ENCODE results near the gene NPW. TPM values are rescaled to one million over a fixed set of nuclear protein-coding genes. Genes with fewer than 3 reads are reported as not detected.

NPW gene
- total RNA-seq, 1 experiment from 2014 or later: 7.1 TPM

- H3K4me1 Mint-ChIP-seq: peaks cover 10 to 13% of the 10 kb centered on the region in 2 experiments
- no peak overlapping the region for H3T11ph ChIP-seq (ENCODE audit: low read length)
- no peak overlapping the region for H4K8ac ChIP-seq (replicated peaks; ENCODE audit: insufficient read length, low read depth, low read length)
- H3K79me1 ChIP-seq (ENCODE audit: insufficient read depth, low read depth, low read length, poor library complexity, severe bottlenecking): no peaks in the 10 kb centered on the region
- no peak overlapping the region for H2BK5ac ChIP-seq (ENCODE audit: insufficient read length, low read length)
- no peak overlapping the region for H2BK15ac ChIP-seq (ENCODE audit: low read depth, low read length)
- no peak overlapping the region for H2BK20ac ChIP-seq (ENCODE audit: low read depth, low read length, poor library complexity, severe bottlenecking)
- H3K27me3 Mint-ChIP-seq (ENCODE audit: low read depth): peaks cover 32% of the 10 kb centered on the region
- no peaks in the 10 kb centered on the region; a peak in 1 of 5 replicates for H3K9me3 Mint-ChIP-seq
- no peak overlapping the region for H2AFZ ChIP-seq (ENCODE audit: low read length)
- peak overlapping the region in 1 of 2 experiments; percentile 84; a peak in 3 of 5 replicates for H3K4me3 Mint-ChIP-seq
- no peak overlapping the region for H2BK12ac ChIP-seq (ENCODE audit: insufficient read length, low read depth, low read length)
- no peak overlapping the region for H2AK5ac ChIP-seq (ENCODE audit: insufficient read length, low read length)
- H3K36me3 Mint-ChIP-seq (ENCODE audit: insufficient read depth in 1 of 3, low read depth in 3 of 3): no peaks in the 10 kb centered on the region
- DNase-seq: no peak
- H3K14ac ChIP-seq (ENCODE audit: insufficient read depth, low read length): no peak overlapping the region
- no peak overlapping the region for H3K18ac ChIP-seq (ENCODE audit: insufficient read length, low read depth, low read length)
- no peak overlapping the region for H4K5ac ChIP-seq (ENCODE audit: insufficient read length, low read depth, low read length)
- no CpG with 5 or more reads among the region's 3 CpGs for WGBS (ENCODE audit: extremely low coverage, insufficient read length, low lambda C conversion rate)
- H3K9me3 ChIP-seq (ENCODE audit: control insufficient read depth, low read depth, low read length): no peaks in the 10 kb centered on the region
- no peaks in the 10 kb centered on the region for H3K79me2 ChIP-seq (ENCODE audit: insufficient read depth, low read length)
- no peak overlapping the region for H3K23ac ChIP-seq (ENCODE audit: insufficient read length, low read depth, low read length)
- peaks cover 3% of the 10 kb centered on the region for H3K23me2 ChIP-seq (ENCODE audit: insufficient read length, low read depth, low read length, poor library complexity, severe bottlenecking)
- H3K27me3 ChIP-seq (ENCODE audit: insufficient read depth, low read length): peaks cover 7% of the 10 kb centered on the region; the same call in 1 of the 2 replicates
- no peak overlapping the region for H3K27ac Mint-ChIP-seq
- no peak overlapping the region for H3K4me2 ChIP-seq (ENCODE audit: insufficient read depth, insufficient read length, low read length)
- no peaks in the 10 kb centered on the region for H4K20me1 ChIP-seq (ENCODE audit: control insufficient read depth, insufficient read depth, insufficient read length)
- no peak overlapping the region for H3K27ac ChIP-seq (ENCODE audit: insufficient read length, low read depth, low read length)
- H3K56ac ChIP-seq (ENCODE audit: insufficient read length, low read depth, low read length): no peak overlapping the region
- no peak overlapping the region for H4K91ac ChIP-seq (ENCODE audit: insufficient read length, low read depth, low read length)
- no peak for TF ChIP-seq CTCF (conservative IDR thresholded peaks at IDR 0.05)
- H3K4me1 ChIP-seq (ENCODE audit: insufficient read depth, low read length): no peaks in the 10 kb centered on the region; the same call in 1 of the 2 replicates
- H3K9ac ChIP-seq (ENCODE audit: extremely low read depth, insufficient read length, low read length): no peak overlapping the region
- no peak overlapping the region for H3K4ac ChIP-seq (ENCODE audit: low read depth, low read length)
- H2BK120ac ChIP-seq (ENCODE audit: low read depth, low read length, poor library complexity, severe bottlenecking): no peak overlapping the region
Measured at GRCh38 chr16:2028146-2028545, 8.6 kb downstream of the NPW start.

All from H9 (cell line).